Measurements from ENCODE around the gene C22orf15.

Gene C22orf15

DNA sequence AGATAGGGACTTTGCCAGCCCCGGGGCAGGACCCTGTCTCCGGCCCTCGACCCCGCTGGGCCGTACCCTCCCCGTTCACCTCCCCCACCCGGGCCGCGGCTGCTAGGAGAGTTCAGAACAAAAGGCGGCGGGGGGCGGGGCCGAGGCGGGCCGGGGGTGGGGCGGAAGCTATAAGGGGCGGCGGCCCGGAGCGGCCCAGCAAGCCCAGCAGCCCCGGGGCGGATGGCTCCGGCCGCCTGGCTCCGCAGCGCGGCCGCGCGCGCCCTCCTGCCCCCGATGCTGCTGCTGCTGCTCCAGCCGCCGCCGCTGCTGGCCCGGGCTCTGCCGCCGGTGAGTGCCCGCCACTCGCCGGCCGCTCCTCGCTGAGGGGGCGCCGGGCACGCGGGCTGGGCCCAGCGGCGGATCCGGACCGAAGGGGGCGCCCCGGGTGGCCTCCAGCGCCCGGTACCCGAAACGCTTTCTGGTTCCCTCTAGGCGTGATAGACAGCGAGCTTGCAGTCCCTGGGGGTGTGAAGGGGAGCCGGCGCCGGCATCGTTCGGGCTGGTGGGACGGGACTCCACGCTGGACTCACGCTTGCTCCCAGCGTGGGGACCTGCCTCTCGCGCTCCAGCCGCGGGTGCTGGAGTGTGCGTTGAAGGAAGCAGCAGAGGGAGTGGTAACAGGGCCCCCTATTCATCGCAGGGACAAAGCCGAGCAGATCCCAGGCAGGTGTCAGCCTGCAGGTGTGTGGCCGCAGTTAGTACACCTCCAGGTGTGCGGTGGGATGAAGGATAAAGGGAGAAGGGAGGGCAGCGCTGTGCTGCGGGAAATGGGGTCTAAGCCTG lies 10.1 kb downstream of the C22orf15 start, which contains the start of gene MMP11:
Gene MMP11 (plus strand): TSS at position 201 of the 825 bp plus-strand sequence. CDS start 22 bp downstream, at position 223.
- peak within 1 kb of the TSS; percentile 40 to 41 for H3K4me3 ChIP-seq (replicated peaks in 1 of 2; ENCODE audit: low read depth in 2 of 2, low read length in 2 of 2)
- DNase-seq (ENCODE audit: low read depth in 2 of 2) = peak in 1 of 2 donors; percentile 47
- TF ChIP-seq CTCF (IDR thresholded peaks at IDR 0.05; ENCODE audit: low read depth, low read length) = no peak

DNA sequence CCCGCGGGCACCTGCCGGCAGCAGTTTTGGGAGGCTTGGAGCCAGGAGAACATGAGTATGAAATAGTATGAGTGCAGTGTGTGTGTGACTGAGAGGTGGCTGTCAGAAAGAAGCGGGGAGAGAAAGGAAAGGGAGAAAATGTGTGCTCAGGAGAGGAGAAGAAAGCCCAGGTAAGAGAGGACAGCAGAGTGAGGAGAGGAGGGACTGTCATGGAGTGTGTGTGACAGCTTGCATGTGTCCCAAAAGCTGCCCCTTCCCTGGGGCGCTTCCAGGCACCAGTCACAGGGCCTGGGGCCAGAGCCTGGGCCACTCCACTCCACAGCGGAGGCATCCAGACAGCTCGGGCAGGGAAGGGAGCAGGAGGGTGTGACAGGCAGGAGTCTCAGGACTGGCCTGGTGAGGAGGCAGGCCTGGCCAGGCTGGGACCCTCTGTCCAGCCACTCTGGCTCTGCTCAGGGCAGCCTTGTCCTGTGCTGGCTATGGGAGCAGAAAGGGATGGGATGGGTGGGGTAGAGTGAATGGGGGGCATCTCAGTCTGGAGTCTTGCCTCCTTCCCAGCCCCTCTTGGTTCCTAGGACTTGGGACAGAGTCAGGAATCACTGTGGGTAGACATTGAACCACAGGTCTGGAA lies 10.8 kb downstream of the C22orf15 start:
- no peak for TF ChIP-seq CTCF (IDR thresholded peaks at IDR 0.05; ENCODE audit: low read depth, low read length)
- no peak for DNase-seq (ENCODE audit: low read depth in 2 of 2)
- H3K4me3 ChIP-seq (replicated peaks in 1 of 2; ENCODE audit: low read depth in 2 of 2, low read length in 2 of 2) = no peak overlapping the region

- H3K4me3 ChIP-seq (replicated peaks in 1 of 2; ENCODE audit: low read depth in 2 of 2, low read length in 2 of 2) = no peak overlapping the region
- DNase-seq (ENCODE audit: low read depth in 2 of 2) = no peak
- no peak for TF ChIP-seq CTCF (IDR thresholded peaks at IDR 0.05; ENCODE audit: low read depth, low read length)
These were observed 11.5 kb downstream of the C22orf15 start for GRCh38 chr22:23774114-23774921.

DNA sequence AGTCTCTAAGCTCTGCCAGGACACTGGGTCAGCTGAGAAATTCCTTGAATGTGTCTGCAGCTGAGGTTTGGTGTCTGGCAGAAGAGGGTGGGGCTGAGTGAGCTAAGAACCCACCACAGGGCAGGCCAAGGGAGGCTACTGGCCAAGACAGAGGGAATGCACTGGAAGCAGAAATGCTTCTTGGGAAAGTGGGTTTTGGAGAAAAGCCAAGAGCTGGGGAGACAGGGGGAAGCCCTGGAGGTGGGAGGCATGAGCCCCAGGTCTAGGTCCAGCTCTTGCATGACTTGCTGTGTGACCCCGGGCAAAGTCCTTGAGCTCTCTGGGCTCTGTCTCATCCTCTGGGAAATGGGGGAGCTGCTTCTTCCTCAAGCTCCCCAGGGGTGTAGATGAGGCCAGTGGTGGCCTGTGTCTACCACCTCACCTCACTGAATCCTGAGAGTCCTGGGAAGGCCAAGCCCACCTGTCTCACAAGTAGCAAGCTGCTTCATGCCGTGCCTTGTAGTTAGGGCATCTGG lies 12.2 kb downstream of the C22orf15 start:
- H3K4me3 ChIP-seq (replicated peaks in 1 of 2; ENCODE audit: low read depth in 2 of 2, low read length in 2 of 2) = no peak overlapping the region
- peak in 1 of 2 donors; percentile 83 for DNase-seq (ENCODE audit: low read depth in 2 of 2)

DNA sequence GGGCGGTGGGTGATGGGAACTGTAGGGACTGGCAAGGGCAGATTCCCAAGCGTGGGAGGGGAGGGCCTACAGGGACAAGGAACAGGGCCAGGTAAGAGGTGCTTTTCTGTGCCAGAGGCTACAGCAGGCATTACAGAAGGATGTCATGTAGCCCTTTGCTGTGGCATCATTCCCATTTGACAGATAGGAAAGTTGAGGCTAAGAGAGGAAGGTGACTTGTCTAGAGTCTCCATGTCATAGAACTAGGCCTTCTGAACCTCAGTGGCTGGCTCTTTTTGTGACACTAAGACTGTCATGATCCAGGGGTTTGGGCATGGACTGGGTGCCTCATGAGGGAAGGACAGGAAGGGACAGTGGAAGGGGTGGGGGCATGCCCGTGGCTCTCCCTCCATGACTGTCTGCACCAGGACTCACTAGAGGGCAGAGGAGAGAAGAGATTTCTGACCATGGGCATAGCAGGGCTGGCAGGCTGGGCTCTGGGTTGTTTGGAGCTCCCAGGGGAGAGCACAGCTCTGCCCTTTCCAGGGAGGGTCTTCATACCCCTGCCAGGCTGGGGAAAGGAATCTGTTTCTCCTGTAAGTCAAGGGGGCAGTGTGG lies 13.1 kb downstream of the C22orf15 start:
- no peak for TF ChIP-seq CTCF (IDR thresholded peaks at IDR 0.05; ENCODE audit: low read depth, low read length)
- no peak for DNase-seq (ENCODE audit: low read depth in 2 of 2)
- H3K4me3 ChIP-seq (replicated peaks in 1 of 2; ENCODE audit: low read depth in 2 of 2, low read length in 2 of 2) = no peak overlapping the region

More for the DNA sequence above, 12.2 kb downstream of the C22orf15 start:
- no peak for TF ChIP-seq CTCF (IDR thresholded peaks at IDR 0.05; ENCODE audit: low read depth, low read length)

All from cardiac fibroblast (primary cell).